Measurements from ENCODE around the gene NR4A1. TPM values are rescaled to one million over a fixed set of nuclear protein-coding genes. Genes with fewer than 3 reads are reported as not detected.

Gene NR4A1
- total RNA-seq, 1 experiment from 2014 or later = 12.5 TPM

GRCh38 chr12:52020539-52021336 lies 30.5 kb upstream of the NR4A1 start:
- POLR2A ChIA-PET (ENCODE audit: low non-redundant PET) = no interaction called here
- intact Hi-C loops (cut with micrococcal nuclease; ENCODE audit: unreplicated experiment) = no loop called here
- Histone ChIP-seq H3K9me3 (ENCODE audit: low read depth, low read length, poor library complexity, severe bottlenecking) (no peaks in the 10 kb centered on the region), H3K4me3 (ENCODE audit: low read depth, low read length, poor library complexity, severe bottlenecking) (no peak overlapping the region), H3K36me3 (ENCODE audit: insufficient read depth, low read length, poor library complexity, severe bottlenecking) (no peaks in the 10 kb centered on the region), H3K4me1 (ENCODE audit: insufficient read depth, low read length, poor library complexity, severe bottlenecking) (peaks cover 11% of the 10 kb centered on the region), H3K27me3 (replicated peaks; ENCODE audit: insufficient read depth, low read depth, low read length, poor library complexity) (no peaks in the 10 kb centered on the region), H3K27ac (ENCODE audit: low read depth, low read length, poor library complexity, severe bottlenecking) (no peak overlapping the region)
- CTCF ChIA-PET = interaction anchor here (0.7 to 5.5 kb wide), 6 partner anchors 10 to 126 kb away, joined by 3 to 38 read pairs (median 4); no protein-coding TSS in a partner anchor
- peak; percentile 73 for DNase-seq (ENCODE audit: low spot score)
- peak; percentile 71 for TF ChIP-seq CTCF (conservative IDR thresholded peaks at IDR 0.05; ENCODE audit: low read depth, low read length)
- TF ChIP-seq EZH2 (IDR thresholded peaks at IDR 0.05; ENCODE audit: borderline replicate concordance, low read depth, low read length, poor library complexity, severe bottlenecking) = no peak
- BruUV-seq (replicated peaks) = no TSS peak

GRCh38 chr12:52022841-52023181 lies 28.4 kb upstream of the NR4A1 start:
- CTCF ChIA-PET = interaction anchor here (0.7 to 5.5 kb wide), 11 partner anchors 9 to 128 kb away, joined by 3 to 38 read pairs (median 4); partner anchors contain the start of gene TAMALIN
- Histone ChIP-seq H3K4me3 (ENCODE audit: low read depth, low read length, poor library complexity, severe bottlenecking) (peak overlapping the region; percentile 60), H3K4me1 (ENCODE audit: insufficient read depth, low read length, poor library complexity, severe bottlenecking) (peaks cover 19% of the 10 kb centered on the region), H3K27me3 (replicated peaks; ENCODE audit: insufficient read depth, low read depth, low read length, poor library complexity) (no peaks in the 10 kb centered on the region), H3K9me3 (ENCODE audit: low read depth, low read length, poor library complexity, severe bottlenecking) (no peaks in the 10 kb centered on the region), H3K27ac (ENCODE audit: low read depth, low read length, poor library complexity, severe bottlenecking) (no peak overlapping the region), H3K36me3 (ENCODE audit: insufficient read depth, low read length, poor library complexity, severe bottlenecking) (no peaks in the 10 kb centered on the region)
- TF ChIP-seq CTCF (conservative IDR thresholded peaks at IDR 0.05; ENCODE audit: low read depth, low read length) = no peak
- TF ChIP-seq EZH2 (IDR thresholded peaks at IDR 0.05; ENCODE audit: borderline replicate concordance, low read depth, low read length, poor library complexity, severe bottlenecking) = no peak
- BruUV-seq (replicated peaks) = no TSS peak
- DNase-seq (ENCODE audit: low spot score) = no peak
- intact Hi-C loops (cut with micrococcal nuclease; ENCODE audit: unreplicated experiment) = loop anchor here (1.0 kb wide), 2 partner anchors 18 to 30 kb away; no protein-coding TSS in a partner anchor
- POLR2A ChIA-PET (ENCODE audit: low non-redundant PET) = interaction anchor here (0.7 kb wide), 1 partner anchor 16 kb away, joined by 7 read pairs; no protein-coding TSS in a partner anchor

- no TSS peak for BruUV-seq (replicated peaks)
- H3K9me3 ChIP-seq (ENCODE audit: low read depth, low read length, poor library complexity, severe bottlenecking) = no peaks in the 10 kb centered on the region
- no peaks in the 10 kb centered on the region for H3K36me3 ChIP-seq (ENCODE audit: insufficient read depth, low read length, poor library complexity, severe bottlenecking)
- H3K27ac ChIP-seq (ENCODE audit: low read depth, low read length, poor library complexity, severe bottlenecking) = peak overlapping the region; percentile 44
- no peak for TF ChIP-seq EZH2 (IDR thresholded peaks at IDR 0.05; ENCODE audit: borderline replicate concordance, low read depth, low read length, poor library complexity, severe bottlenecking)
- peak; percentile 99 for TF ChIP-seq CTCF (conservative IDR thresholded peaks at IDR 0.05; ENCODE audit: low read depth, low read length)
- POLR2A ChIA-PET (ENCODE audit: low non-redundant PET) = no interaction called here
- no peaks in the 10 kb centered on the region for H3K27me3 ChIP-seq (replicated peaks; ENCODE audit: insufficient read depth, low read depth, low read length, poor library complexity)
- intact Hi-C loops (cut with micrococcal nuclease; ENCODE audit: unreplicated experiment) = loop anchor here (1.0 kb wide), 2 partner anchors 18 to 30 kb away; no protein-coding TSS in a partner anchor
- CTCF ChIA-PET = interaction anchor here (0.5 to 5.5 kb wide), 13 partner anchors 9 to 130 kb away, joined by 3 to 38 read pairs (median 4); partner anchors contain the start of gene TAMALIN
- H3K4me1 ChIP-seq (ENCODE audit: insufficient read depth, low read length, poor library complexity, severe bottlenecking) = peaks cover 19% of the 10 kb centered on the region
- peak overlapping the region; percentile 60 for H3K4me3 ChIP-seq (ENCODE audit: low read depth, low read length, poor library complexity, severe bottlenecking)
- DNase-seq (ENCODE audit: low spot score) = peak; percentile 86
Measured at GRCh38 chr12:52023182-52023975, 27.9 kb upstream of the NR4A1 start.

Data from A673 (cell line).